Measurements from ENCODE around the gene UROC1. TPM values are rescaled to one million over a fixed set of nuclear protein-coding genes. Genes with fewer than 3 reads are reported as not detected.

Gene UROC1
- total RNA-seq, 1 experiment from 2014 or later: 0.21 TPM

DNA sequence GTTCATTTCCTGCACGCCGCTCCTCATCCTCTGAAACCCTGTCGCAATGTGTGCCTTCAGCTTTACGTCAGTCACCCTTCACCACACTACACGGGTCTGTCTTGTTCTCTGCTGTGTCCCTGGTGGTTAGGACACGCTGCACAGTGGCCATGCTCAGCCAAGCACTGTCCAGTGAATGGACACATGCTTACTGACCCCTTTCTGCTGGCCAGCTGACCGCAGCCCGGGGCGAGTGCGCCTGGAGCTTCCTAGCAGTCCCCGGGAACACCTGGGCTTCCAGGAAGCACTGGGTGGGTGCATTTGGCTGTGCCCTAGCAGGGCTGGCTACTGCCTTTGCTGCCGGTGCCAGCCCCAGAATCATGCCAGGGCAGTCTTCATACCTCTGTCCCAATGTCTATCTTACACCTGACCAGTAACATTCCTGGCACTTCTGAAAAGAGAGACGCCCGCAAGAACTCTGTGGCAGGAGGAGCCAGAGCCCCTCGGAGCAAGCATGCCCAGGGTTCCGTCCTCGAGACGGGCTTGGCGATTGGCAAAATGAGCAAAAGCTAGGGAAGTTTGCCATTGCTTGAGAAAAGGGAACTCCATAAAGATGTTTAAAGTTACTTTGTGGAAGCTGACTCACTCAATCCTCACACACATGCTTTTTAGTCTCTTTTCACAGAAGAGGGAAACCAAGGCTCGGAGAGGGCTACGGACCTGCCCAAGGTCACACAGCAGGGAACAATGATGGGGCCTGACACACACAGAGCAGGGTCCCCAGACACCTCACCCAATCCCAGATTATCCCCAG lies 26.2 kb downstream of the UROC1 start:
- in situ Hi-C loops (cut with HindIII; ENCODE audit: low pct_unique_long_range_greater_than_20kb, low sequenced_read_pairs): no loop called here
- no peak for DNase-seq (ENCODE audit: low read depth, low spot score)

- no peak for DNase-seq (ENCODE audit: low read depth, low spot score)
- in situ Hi-C loops (cut with HindIII; ENCODE audit: low pct_unique_long_range_greater_than_20kb, low sequenced_read_pairs): no loop called here
These were observed 27.0 kb downstream of the UROC1 start for GRCh38 chr3:126490619-126491018.

DNA sequence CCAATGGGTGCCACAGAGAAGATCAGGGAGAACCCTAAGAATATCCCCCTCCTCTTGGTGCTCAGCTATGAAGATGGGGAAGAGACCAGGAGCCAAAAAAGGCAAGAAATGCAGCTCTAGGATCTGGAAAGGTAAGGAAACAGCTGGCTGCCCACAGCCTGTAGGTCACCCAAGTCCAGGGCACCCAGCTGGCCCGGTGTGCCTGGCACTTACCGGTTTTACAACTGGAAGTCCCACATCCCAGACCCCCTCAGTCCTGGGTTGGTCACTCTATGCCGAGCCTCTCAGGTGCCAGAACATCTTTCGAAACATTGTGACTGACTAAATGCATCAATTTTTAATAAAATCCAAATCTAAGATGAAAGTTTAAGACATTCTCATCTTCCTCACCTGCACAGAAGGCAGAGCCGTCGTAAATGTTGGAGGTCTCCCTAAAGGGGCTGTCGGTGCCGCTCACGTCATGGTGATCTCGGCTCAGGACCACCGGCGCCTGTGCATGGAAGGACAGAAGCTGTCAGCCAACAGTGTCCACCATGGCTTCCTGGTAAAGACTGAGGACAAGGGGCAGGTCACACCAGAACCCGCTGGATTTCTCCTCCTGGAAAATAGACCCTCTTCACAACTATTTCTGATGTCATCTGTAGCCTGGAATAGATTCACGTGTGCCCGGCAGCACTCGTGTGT lies 28.5 kb downstream of the UROC1 start:
- in situ Hi-C loops (cut with HindIII; ENCODE audit: low pct_unique_long_range_greater_than_20kb, low sequenced_read_pairs): no loop called here
- DNase-seq (ENCODE audit: low read depth, low spot score): no peak

- in situ Hi-C loops (cut with HindIII; ENCODE audit: low pct_unique_long_range_greater_than_20kb, low sequenced_read_pairs): no loop called here
- peak; percentile 8 for DNase-seq (ENCODE audit: low read depth, low spot score)
These were observed 29.4 kb downstream of the UROC1 start for GRCh38 chr3:126488185-126488584.

DNA sequence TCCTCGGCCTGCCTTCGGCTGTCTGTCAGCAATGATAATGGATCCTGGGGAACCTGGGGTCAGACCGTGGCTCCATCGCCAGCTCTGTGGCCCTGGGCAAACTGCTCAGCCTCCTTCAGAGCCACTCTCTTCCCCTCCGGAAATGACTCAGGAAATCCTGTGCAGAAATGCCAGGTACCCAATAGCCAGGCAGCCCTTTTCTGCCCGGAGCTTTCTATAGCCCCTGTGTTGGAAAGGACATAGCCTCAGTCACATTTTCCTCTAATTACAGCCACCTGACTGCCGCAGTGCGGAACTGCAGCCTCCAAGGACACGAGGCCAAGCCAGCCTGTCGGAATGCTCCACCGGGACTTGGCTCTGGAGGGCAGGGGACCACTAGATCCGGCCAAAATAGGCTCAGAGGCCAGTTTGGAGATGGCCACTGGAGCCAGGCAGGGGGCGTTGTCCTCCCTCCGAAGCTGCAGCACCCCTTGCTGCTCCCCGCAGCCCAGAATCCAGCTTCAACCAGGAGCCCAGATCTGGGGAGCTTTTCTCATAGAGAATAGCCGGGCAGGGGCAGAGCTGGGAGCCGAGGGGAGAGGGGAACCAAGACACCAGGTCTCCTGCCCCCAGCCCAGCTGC lies 30.3 kb downstream of the UROC1 start:
- in situ Hi-C loops (cut with HindIII; ENCODE audit: low pct_unique_long_range_greater_than_20kb, low sequenced_read_pairs): no loop called here
- DNase-seq (ENCODE audit: low read depth, low spot score): peak; percentile 86

DNA sequence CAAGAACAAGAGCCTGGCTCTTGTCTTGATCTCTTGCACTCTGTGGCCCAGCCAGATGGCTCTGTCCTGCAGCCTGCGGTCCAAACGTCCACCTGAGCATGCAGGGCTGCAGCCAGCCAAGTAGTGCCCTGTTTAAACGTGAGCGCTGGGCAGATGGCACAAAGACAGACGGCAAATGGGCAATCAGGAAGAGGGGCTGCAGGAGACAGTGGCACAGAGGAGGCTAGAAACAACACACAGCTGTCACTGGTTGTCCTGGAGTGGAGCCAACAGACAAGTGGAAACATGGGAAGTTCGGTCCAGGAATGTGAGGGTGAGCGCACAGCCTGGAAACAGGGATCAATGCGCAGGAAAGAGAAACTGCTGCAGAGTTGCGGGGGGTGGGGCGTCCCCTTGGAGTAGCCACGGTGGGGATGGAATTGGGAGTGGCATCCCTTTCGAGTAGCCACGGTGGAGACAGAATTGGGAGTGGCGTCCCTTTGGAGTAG lies 31.2 kb downstream of the UROC1 start:
- in situ Hi-C loops (cut with HindIII; ENCODE audit: low pct_unique_long_range_greater_than_20kb, low sequenced_read_pairs): no loop called here
- no peak for DNase-seq (ENCODE audit: low read depth, low spot score)

- in situ Hi-C loops (cut with HindIII; ENCODE audit: low pct_unique_long_range_greater_than_20kb, low sequenced_read_pairs): no loop called here
- DNase-seq (ENCODE audit: low read depth, low spot score): no peak
These were observed 31.6 kb downstream of the UROC1 start for GRCh38 chr3:126485956-126486355.

GRCh38 chr3:126485176-126485897 lies 32.2 kb downstream of the UROC1 start:
- in situ Hi-C loops (cut with HindIII; ENCODE audit: low pct_unique_long_range_greater_than_20kb, low sequenced_read_pairs): no loop called here
- no peak for DNase-seq (ENCODE audit: low read depth, low spot score)

- in situ Hi-C loops (cut with HindIII; ENCODE audit: low pct_unique_long_range_greater_than_20kb, low sequenced_read_pairs): no loop called here
- no peak for DNase-seq (ENCODE audit: low read depth, low spot score)
These were observed 32.9 kb downstream of the UROC1 start for GRCh38 chr3:126484662-126485061.

GRCh38 chr3:126484148-126484547 lies 33.4 kb downstream of the UROC1 start:
- no peak for DNase-seq (ENCODE audit: low read depth, low spot score)
- in situ Hi-C loops (cut with HindIII; ENCODE audit: low pct_unique_long_range_greater_than_20kb, low sequenced_read_pairs): no loop called here

- DNase-seq (ENCODE audit: low read depth, low spot score): no peak
- in situ Hi-C loops (cut with HindIII; ENCODE audit: low pct_unique_long_range_greater_than_20kb, low sequenced_read_pairs): no loop called here
These were observed 34.2 kb downstream of the UROC1 start for GRCh38 chr3:126483321-126483761.

DNA sequence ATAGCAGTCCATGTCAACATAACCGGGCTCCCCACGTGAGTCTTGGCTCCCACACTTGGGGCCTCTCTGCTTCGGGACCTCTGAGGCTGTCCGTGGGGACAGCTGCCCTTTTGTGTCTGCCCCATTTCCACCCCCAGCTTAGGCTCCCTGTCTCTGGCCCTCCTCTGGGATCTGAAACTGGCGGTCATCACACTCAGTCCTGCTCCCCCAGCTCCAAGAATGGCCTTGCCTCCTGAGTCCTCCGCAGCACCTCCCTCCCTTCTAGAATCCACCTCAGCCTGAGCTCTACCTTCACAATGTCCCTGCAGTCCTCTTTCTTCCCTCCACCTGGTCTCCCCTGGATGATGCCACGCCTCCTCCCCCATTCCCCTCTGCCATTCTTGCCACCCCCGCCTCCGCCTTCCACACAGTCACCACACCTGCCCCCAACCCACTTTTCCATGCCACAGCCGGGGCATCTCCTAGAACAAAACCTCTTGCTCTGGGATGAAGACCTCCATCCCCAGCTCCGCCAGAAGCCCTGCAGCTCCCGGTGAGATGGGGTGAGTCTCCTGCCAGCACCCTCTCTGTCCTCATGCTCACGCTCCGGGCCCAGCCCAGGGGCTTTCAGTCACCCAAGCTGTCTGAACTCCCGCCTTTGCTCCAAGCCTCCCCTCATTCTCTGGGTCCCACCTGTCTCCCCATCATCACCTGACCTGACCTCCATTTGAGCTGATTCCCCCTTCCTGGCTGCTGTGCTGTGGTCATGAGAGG lies 34.9 kb downstream of the UROC1 start:
- no peak for DNase-seq (ENCODE audit: low read depth, low spot score)
- in situ Hi-C loops (cut with HindIII; ENCODE audit: low pct_unique_long_range_greater_than_20kb, low sequenced_read_pairs): no loop called here

DNA sequence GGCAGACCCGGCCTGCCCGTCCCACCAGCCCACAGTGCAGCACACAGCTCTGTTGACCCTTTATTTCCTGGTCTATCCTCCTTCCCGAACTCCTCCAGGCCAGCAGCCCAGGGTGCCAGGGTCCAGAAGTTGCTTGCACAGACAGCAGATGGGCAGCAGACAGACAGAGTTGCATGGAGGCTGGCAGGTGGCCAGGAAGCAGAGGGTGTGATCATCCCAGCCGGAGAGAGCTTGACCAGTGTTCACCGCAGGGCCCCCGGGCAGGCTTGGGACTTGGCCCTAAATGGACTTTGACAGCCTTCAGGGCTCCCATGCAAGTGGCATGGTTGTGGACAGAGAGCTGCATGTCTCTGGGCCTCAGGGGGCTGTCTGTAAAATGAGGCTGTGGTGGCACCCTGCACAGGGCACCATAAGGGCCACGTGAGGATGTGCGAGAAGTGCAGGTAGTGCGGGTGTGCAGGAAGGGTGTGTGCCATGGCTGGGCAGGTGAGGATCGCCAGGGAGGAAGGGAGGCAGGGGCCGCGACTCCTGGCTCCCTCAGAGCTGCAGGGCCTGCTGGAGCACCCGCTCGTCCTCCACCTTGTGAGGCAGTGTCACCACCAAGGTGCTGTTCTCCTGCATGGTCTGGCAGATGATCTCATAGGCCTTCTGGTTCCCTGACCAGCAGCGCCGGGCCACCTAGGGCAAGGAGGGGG lies 35.6 kb downstream of the UROC1 start:
- in situ Hi-C loops (cut with HindIII; ENCODE audit: low pct_unique_long_range_greater_than_20kb, low sequenced_read_pairs): no loop called here
- DNase-seq (ENCODE audit: low read depth, low spot score): no peak

GRCh38 chr3:126480861-126481260 lies 36.7 kb downstream of the UROC1 start:
- DNase-seq (ENCODE audit: low read depth, low spot score): no peak
- in situ Hi-C loops (cut with HindIII; ENCODE audit: low pct_unique_long_range_greater_than_20kb, low sequenced_read_pairs): no loop called here

DNA sequence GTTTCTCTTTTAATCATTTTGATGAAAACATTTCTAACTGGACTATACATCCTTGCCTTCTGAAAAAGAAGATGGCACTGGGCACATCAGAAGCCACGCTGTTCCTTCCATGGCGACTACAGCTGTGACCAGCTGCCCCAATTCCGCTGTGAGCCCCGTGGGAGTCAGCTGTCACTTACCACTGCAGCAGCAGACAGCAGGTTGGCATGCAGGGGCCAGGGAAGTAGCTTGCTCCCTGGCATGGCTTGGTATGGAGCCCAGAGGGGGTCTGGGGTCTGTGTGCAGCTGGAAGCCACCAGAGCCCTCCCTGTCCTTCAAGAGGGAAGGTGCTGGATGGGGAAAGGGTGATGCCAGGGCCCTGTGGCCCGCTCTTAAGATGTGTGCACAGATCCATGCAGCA lies 37.4 kb downstream of the UROC1 start:
- in situ Hi-C loops (cut with HindIII; ENCODE audit: low pct_unique_long_range_greater_than_20kb, low sequenced_read_pairs): no loop called here
- DNase-seq (ENCODE audit: low read depth, low spot score): no peak

GRCh38 chr3:126479642-126480041 lies 37.9 kb downstream of the UROC1 start:
- no peak for DNase-seq (ENCODE audit: low read depth, low spot score)

More at GRCh38 chr3:126479642-126480041, 37.9 kb downstream of the UROC1 start:
- in situ Hi-C loops (cut with HindIII; ENCODE audit: low pct_unique_long_range_greater_than_20kb, low sequenced_read_pairs): no loop called here

Data from SK-MEL-5 (cell line).